H1 (cell line): ENCODE measurements around the gene POGLUT2. TPM values are rescaled to one million over a fixed set of nuclear protein-coding genes. Genes with fewer than 3 reads are reported as not detected.

Experiments used
- CTCF ChIA-PET: fragments of 300-600 bp; sonication (Branson Sonifier 250); formaldehyde crosslinking; loops from one replicate; lab custom pipeline; 2021; ENCODE audit not compliant: partially characterized antibody; lab: Charles Lee
- POLR2A ChIA-PET: fragments of 300-600 bp; sonication (Branson Sonifier 250); formaldehyde crosslinking; loops from one replicate; lab custom pipeline; 2021; ENCODE audit warnings: inconsistent platforms; ENCODE audit not compliant: partially characterized antibody; lab: Charles Lee
- DNase-seq, 2 experiments: peaks; one replicate each; pipeline versions ENCODE4 v3.0.0 to v3.0.0-alpha.2; 2010 to 2022; ENCODE audit warnings: low spot score in 2 of 2, low read depth in 1 of 2, mixed read lengths in 1 of 2
- FAIRE-seq: peaks from 2 replicates; lab custom pipeline; 2011; peaks lifted over from hg19 to GRCh38; lab: Jason Lieb, UNC
- H2AFZ ChIP-seq: 2 replicates; pipeline ENCODE4 v1.8.1; 2012; ENCODE audit warnings: low read length, inconsistent platforms
- H2AK5ac ChIP-seq: 2 replicates; pipeline ENCODE4 v1.6.1; 2013; ENCODE audit warnings: low read depth, low read length
- H2BK120ac ChIP-seq: replicated peaks from 2 replicates; pipeline ENCODE3; 2013; ENCODE audit warnings: low read depth, low read length, inconsistent platforms
- H2BK12ac ChIP-seq: 2 replicates; pipeline ENCODE4 v1.6.1; 2013; ENCODE audit warnings: low read depth, low read length
- H2BK15ac ChIP-seq: 2 replicates; pipeline ENCODE4 v1.6.1; 2013; ENCODE audit warnings: low read length
- H2BK20ac ChIP-seq: 2 replicates; pipeline ENCODE4 v1.6.1; 2013; ENCODE audit warnings: low read length
- H2BK5ac ChIP-seq: 2 replicates; pipeline ENCODE4 v1.6.1; 2013; ENCODE audit warnings: low read depth, low read length
- H3K14ac ChIP-seq: 2 replicates; pipeline ENCODE4 v1.6.1; 2013; ENCODE audit warnings: inconsistent platforms; ENCODE audit not compliant: insufficient read length
- H3K18ac ChIP-seq: 2 replicates; pipeline ENCODE4 v1.6.1; 2013; ENCODE audit warnings: low read length; ENCODE audit errors: extremely low read depth
- H3K23ac ChIP-seq: 2 replicates; pipeline ENCODE4 v1.6.1; 2013; ENCODE audit warnings: inconsistent platforms; ENCODE audit not compliant: insufficient read length
- H3K23me2 ChIP-seq: 2 replicates; pipeline ENCODE4 v1.6.1; 2013; ENCODE audit warnings: low read depth, low read length
- H3K27ac ChIP-seq: 2 replicates; pipeline ENCODE4 v1.6.1; 2011; ENCODE audit warnings: low read depth, low read length, inconsistent platforms
- H3K27me3 ChIP-seq, 4 experiments: replicated peaks in 1 of 4; 1 replicate in 1 of 4; 2 replicates in 3 of 4; pipeline versions ENCODE4 v1.6.1 to v1.8.1; 2011 to 2013; ENCODE audit warnings: low read length in 3 of 4, mild to moderate bottlenecking in 3 of 4, inconsistent platforms in 2 of 4, mixed read lengths in 2 of 4, moderate library complexity in 1 of 4; ENCODE audit not compliant: control insufficient read depth in 3 of 4, insufficient read depth in 3 of 4; ENCODE audit errors: extremely low read depth in 1 of 4
- H3K36me3 ChIP-seq, 4 experiments: 2 replicates each; pipeline versions ENCODE4 v1.6.1 to v1.8.1; 2011 to 2013; ENCODE audit warnings: mild to moderate bottlenecking in 4 of 4, low read length in 3 of 4, moderate library complexity in 2 of 4, control low read depth in 1 of 4, inconsistent platforms in 1 of 4; ENCODE audit not compliant: insufficient read depth in 4 of 4, control insufficient read depth in 2 of 4
- H3K4ac ChIP-seq: replicated peaks from 2 replicates; pipeline ENCODE3; 2013; ENCODE audit warnings: low read length, low read depth, mixed read lengths, inconsistent platforms; ENCODE audit not compliant: insufficient read length
- H3K4me1 ChIP-seq, 4 experiments: replicated peaks in 1 of 4; 1 replicate in 1 of 4; 2 replicates in 3 of 4; pipeline versions ENCODE4 v1.6.1 to v1.8.1; 2011 to 2013; ENCODE audit warnings: low read length in 3 of 4, inconsistent platforms in 2 of 4, mixed read lengths in 1 of 4; ENCODE audit not compliant: insufficient read depth in 4 of 4, control insufficient read depth in 3 of 4
- H3K4me2 ChIP-seq, 2 experiments: 2 replicates each; pipeline versions ENCODE4 v1.6.1 to v1.8.1; 2011 to 2013; ENCODE audit warnings: low read depth in 2 of 2, low read length in 2 of 2, control low read depth in 1 of 2, inconsistent platforms in 1 of 2, mild to moderate bottlenecking in 1 of 2; ENCODE audit not compliant: insufficient read depth in 1 of 2
- H3K4me3 ChIP-seq, 4 experiments: fragments of 200-600, 300-600 bp in 1 of 4; sonication (generic), shearing (Covaris generic), sonication (Bioruptor Twin) in 1 of 4; 2 replicates each; pipeline versions ENCODE4 v1.5.1 to v1.8.1; 2011 to 2016; ENCODE audit warnings: low read length in 4 of 4, low read depth in 3 of 4, control low read depth in 2 of 4, inconsistent platforms in 2 of 4, mild to moderate bottlenecking in 2 of 4, mixed read lengths in 1 of 4, moderate library complexity in 1 of 4; ENCODE audit not compliant: insufficient read depth in 2 of 4; ENCODE audit errors: extremely low read depth in 1 of 4
- H3K56ac ChIP-seq: replicated peaks from 2 replicates; pipeline ENCODE3; 2013; ENCODE audit warnings: low read depth, mild to moderate bottlenecking, mixed read lengths, low read length, inconsistent platforms; ENCODE audit not compliant: insufficient read length
- H3K79me1 ChIP-seq: 2 replicates; pipeline ENCODE4 v1.6.1; 2013; ENCODE audit warnings: low read depth, low read length, control low read depth
- H3K79me2 ChIP-seq, 2 experiments: 2 replicates each; pipeline versions ENCODE4 v1.6.1 to v1.8.1; 2012 to 2013; ENCODE audit warnings: low read length in 2 of 2, mild to moderate bottlenecking in 2 of 2, inconsistent platforms in 1 of 2; ENCODE audit not compliant: insufficient read depth in 2 of 2, control insufficient read depth in 1 of 2
- H3K9ac ChIP-seq, 4 experiments: replicated peaks in 1 of 4; 1 replicate in 1 of 4; 2 replicates in 3 of 4; pipeline versions ENCODE4 v1.6.1 to v1.8.1; 2011 to 2013; ENCODE audit warnings: low read depth in 3 of 4, low read length in 3 of 4, control low read depth in 2 of 4, mild to moderate bottlenecking in 2 of 4, moderate library complexity in 2 of 4, inconsistent platforms in 1 of 4; ENCODE audit errors: extremely low read depth in 1 of 4
- H3K9me3 ChIP-seq, 2 experiments: 2 replicates each; pipeline versions ENCODE4 v1.6.1 to v1.8.1; 2012 to 2013; ENCODE audit warnings: mild to moderate bottlenecking in 2 of 2, moderate library complexity in 2 of 2, control low read depth in 1 of 2, inconsistent platforms in 1 of 2, low read depth in 1 of 2, low read length in 1 of 2, mixed read lengths in 1 of 2; ENCODE audit not compliant: insufficient read depth in 2 of 2
- H4K20me1 ChIP-seq, 2 experiments: replicated peaks in 1 of 2; 2 replicates each; pipeline versions ENCODE3 to v1.8.1; 2011 to 2013; ENCODE audit warnings: inconsistent platforms in 2 of 2, low read length in 2 of 2, mild to moderate bottlenecking in 1 of 2; ENCODE audit not compliant: insufficient read depth in 2 of 2, control insufficient read depth in 1 of 2
- H4K5ac ChIP-seq: 2 replicates; pipeline ENCODE4 v1.6.1; 2013; ENCODE audit warnings: low read length, low read depth, mixed read lengths, inconsistent platforms; ENCODE audit not compliant: insufficient read length
- H4K8ac ChIP-seq: 2 replicates; pipeline ENCODE4 v1.8.0; 2013; ENCODE audit warnings: mild to moderate bottlenecking, moderate library complexity, low read length, inconsistent platforms; ENCODE audit not compliant: insufficient read depth; ENCODE audit errors: extremely low read depth
- H4K91ac ChIP-seq: replicated peaks from 2 replicates; pipeline ENCODE3; 2013; ENCODE audit warnings: low read length, mixed read lengths, inconsistent platforms; ENCODE audit not compliant: insufficient read length
- BACH1 ChIP-seq: IDR thresholded peaks from 2 replicates; pipeline ENCODE4 v1.6.1; 2012; ENCODE audit warnings: low read length, improper control_type of control experiment
- HDAC2 ChIP-seq, 2 experiments: fragments of 300-600 bp in 1 of 2; sonication (generic) in 1 of 2; IDR thresholded peaks; 2 replicates each; pipeline ENCODE4 v1.6.1; 2011 to 2012; ENCODE audit warnings: low read depth in 2 of 2, low read length in 2 of 2, mild to moderate bottlenecking in 2 of 2, moderate library complexity in 2 of 2, borderline replicate concordance in 1 of 2, inconsistent platforms in 1 of 2
- PHF8 ChIP-seq: fragments of 200-600 bp; sonication (generic); conservative IDR thresholded peaks from 2 replicates; pipeline ENCODE4 v1.7.1; 2012; ENCODE audit warnings: low read depth, mild to moderate bottlenecking, inconsistent platforms, low read length, moderate library complexity
- POU5F1 ChIP-seq: IDR thresholded peaks from 2 replicates; pipeline ENCODE4 v1.6.1; 2011; ENCODE audit warnings: low read depth, mild to moderate bottlenecking, low read length, moderate library complexity
- RNF2 ChIP-seq: fragments of 200-900, 300-1000 bp; sonication (generic); IDR thresholded peaks from 2 replicates; pipeline ENCODE4 v1.7.1; 2016; ENCODE audit warnings: borderline replicate concordance, low read depth, mild to moderate bottlenecking, antibody characterized with exemption, low read length; ENCODE audit not compliant: poor library complexity, severe bottlenecking; ENCODE audit errors: missing control alignments
- TAF7 ChIP-seq: optimal IDR thresholded peaks from 2 replicates; pipeline ENCODE3; 2011; ENCODE audit warnings: low read depth, mild to moderate bottlenecking, inconsistent platforms, low read length, moderate library complexity, borderline replicate concordance
- YY1 ChIP-seq: IDR thresholded peaks from 2 replicates; pipeline ENCODE4 v1.6.1; 2011; ENCODE audit warnings: low read depth, mild to moderate bottlenecking, low read length
- WGBS, 2 experiments: shearing (Covaris generic) in 1 of 2; methylation state at CpG; one replicate each; pipeline versions ENCODE4 v1.1.6 to v1.1.7; 2013 to 2015; ENCODE audit warnings: low lambda C conversion rate in 2 of 2, mixed read lengths in 2 of 2, inconsistent platforms in 1 of 2, low coverage in 1 of 2, missing lambda C conversion rate in 1 of 2; ENCODE audit not compliant: insufficient replicate concordance in 2 of 2, insufficient coverage in 1 of 2, insufficient read length in 1 of 2; ENCODE audit errors: extremely low coverage in 1 of 2, missing lambda C conversion rate in 1 of 2; 5-methylcytosine and 5-hydroxymethylcytosine counted together
- polyA plus RNA-seq, 7 experiments: library from polyadenylated mRNA; depleted of rRNA in 3 of 7; stranded (reverse) in 5 of 7; unstranded in 2 of 7; fragments of >200 nt in 5 of 7; fragments of 200-250 nt in 2 of 7; gene quantifications; 1 replicate in 5 of 7; 2 replicates in 1 of 7; 4 replicates in 1 of 7; pipeline versions ENCODE4 v1.2.1 to v1.2.3, GENCODE V29; 2011 to 2013; ENCODE audit warnings: missing spikeins in 2 of 7, mixed read lengths in 2 of 7
- total RNA-seq: library from RNA; stranded (reverse); fragmentation: NEBNext Ultra II Directional; extraction: Animal tissue kit (Norgen Biotek cat#: 25700); gene quantifications from 2 replicates; pipeline ENCODE4 v1.2.1, GENCODE V29; 2021
- TF ChIP-seq, protein P1 (sequence below), 3 experiments: IDR thresholded peaks; 1 replicate in 2 of 3; 2 replicates in 1 of 3; pipeline versions ENCODE4 v1.5.1 to v1.6.1; 2011; ENCODE audit warnings: low read length in 3 of 3, mild to moderate bottlenecking in 3 of 3, inconsistent platforms in 2 of 3, low read depth in 1 of 3, moderate library complexity in 1 of 3; ENCODE audit not compliant: insufficient read depth in 1 of 3; ENCODE audit errors: control extremely low read depth in 1 of 3
- TF ChIP-seq, protein P2 (sequence below): IDR thresholded peaks from 2 replicates; pipeline ENCODE4 v1.6.1; 2012; ENCODE audit warnings: low read length, inconsistent platforms

Gene POGLUT2
- total and polyA plus RNA-seq, 2 of the 8 experiments (the other 6 are each of a cell fraction or from before 2014, with no cell fraction given): 9.9 to 22.3 TPM

DNA sequence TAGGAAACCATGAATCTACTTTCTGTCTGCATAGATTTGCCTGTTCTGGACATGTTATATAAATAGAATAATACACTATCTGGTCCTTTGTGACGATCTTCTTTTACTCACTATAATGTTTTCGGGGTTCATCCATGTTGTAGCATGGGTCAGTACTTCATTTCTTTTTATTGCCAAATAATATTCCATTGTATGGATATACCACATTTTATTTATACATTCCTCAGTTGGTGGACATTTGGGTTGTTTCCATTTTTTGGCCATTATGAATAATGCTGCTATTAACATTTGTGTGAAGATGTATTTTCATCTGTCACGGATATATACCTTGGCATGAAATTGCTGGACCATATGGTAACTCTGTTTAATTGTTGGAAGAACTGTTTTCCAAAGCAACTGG is 6.9 kb upstream of the POGLUT2 start:
- no peak for DNase-seq
- H2AK5ac ChIP-seq: no peak overlapping the region
- TF ChIP-seq POU5F1 (no peak), RNF2 (no peak), HDAC2 (IDR thresholded peaks at IDR 0.05; ENCODE audit: borderline replicate concordance in 1 of 2, low read depth in 2 of 2, low read length in 2 of 2) (no peak), PHF8 (no peak), YY1 (no peak), BACH1 (no peak), TAF7 (no peak)
- TF ChIP-seq, protein P1, sequence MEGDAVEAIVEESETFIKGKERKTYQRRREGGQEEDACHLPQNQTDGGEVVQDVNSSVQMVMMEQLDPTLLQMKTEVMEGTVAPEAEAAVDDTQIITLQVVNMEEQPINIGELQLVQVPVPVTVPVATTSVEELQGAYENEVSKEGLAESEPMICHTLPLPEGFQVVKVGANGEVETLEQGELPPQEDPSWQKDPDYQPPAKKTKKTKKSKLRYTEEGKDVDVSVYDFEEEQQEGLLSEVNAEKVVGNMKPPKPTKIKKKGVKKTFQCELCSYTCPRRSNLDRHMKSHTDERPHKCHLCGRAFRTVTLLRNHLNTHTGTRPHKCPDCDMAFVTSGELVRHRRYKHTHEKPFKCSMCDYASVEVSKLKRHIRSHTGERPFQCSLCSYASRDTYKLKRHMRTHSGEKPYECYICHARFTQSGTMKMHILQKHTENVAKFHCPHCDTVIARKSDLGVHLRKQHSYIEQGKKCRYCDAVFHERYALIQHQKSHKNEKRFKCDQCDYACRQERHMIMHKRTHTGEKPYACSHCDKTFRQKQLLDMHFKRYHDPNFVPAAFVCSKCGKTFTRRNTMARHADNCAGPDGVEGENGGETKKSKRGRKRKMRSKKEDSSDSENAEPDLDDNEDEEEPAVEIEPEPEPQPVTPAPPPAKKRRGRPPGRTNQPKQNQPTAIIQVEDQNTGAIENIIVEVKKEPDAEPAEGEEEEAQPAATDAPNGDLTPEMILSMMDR (IDR thresholded peaks at IDR 0.05; ENCODE audit: control extremely low read depth in 1 of 3, insufficient read depth in 1 of 3, low read depth in 1 of 3, low read length in 3 of 3): no peak
- TF ChIP-seq, protein P2, sequence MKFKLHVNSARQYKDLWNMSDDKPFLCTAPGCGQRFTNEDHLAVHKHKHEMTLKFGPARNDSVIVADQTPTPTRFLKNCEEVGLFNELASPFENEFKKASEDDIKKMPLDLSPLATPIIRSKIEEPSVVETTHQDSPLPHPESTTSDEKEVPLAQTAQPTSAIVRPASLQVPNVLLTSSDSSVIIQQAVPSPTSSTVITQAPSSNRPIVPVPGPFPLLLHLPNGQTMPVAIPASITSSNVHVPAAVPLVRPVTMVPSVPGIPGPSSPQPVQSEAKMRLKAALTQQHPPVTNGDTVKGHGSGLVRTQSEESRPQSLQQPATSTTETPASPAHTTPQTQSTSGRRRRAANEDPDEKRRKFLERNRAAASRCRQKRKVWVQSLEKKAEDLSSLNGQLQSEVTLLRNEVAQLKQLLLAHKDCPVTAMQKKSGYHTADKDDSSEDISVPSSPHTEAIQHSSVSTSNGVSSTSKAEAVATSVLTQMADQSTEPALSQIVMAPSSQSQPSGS: no peak

More for the DNA sequence above, 6.9 kb upstream of the POGLUT2 start:
- no peaks in the 10 kb centered on the region for H3K79me2 ChIP-seq
- no peak for FAIRE-seq
- no peak overlapping the region for H3K9ac ChIP-seq
- WGBS, 2 experiments: 93% methylated on average over 3 of the region's 3 CpGs; no CpG with 5 or more reads in 1 of the 2 experiments
- no peak overlapping the region for H2BK120ac ChIP-seq
- H2BK12ac ChIP-seq: no peak overlapping the region
- peaks cover under 1% of the 10 kb centered on the region; the same call in 1 of the 2 replicates for H3K23me2 ChIP-seq
- H3K56ac ChIP-seq: no peak overlapping the region
- no peak overlapping the region for H4K8ac ChIP-seq
- H3K4me1 ChIP-seq: no peaks in the 10 kb centered on the region
- H3K36me3 ChIP-seq: no peaks in the 10 kb centered on the region
- CTCF ChIA-PET: no interaction called here
- H2AFZ ChIP-seq: no peak overlapping the region
- no peaks in the 10 kb centered on the region for H3K9me3 ChIP-seq
- H2BK15ac ChIP-seq: no peak overlapping the region
- H2BK20ac ChIP-seq: no peak overlapping the region
- no peak overlapping the region for H3K4me2 ChIP-seq
- H4K20me1 ChIP-seq: no peaks in the 10 kb centered on the region
- no peak overlapping the region for H3K14ac ChIP-seq
- H3K27me3 ChIP-seq: peaks cover 0 to 2% (median under 1%) of the 10 kb centered on the region in 4 experiments; a peak in 2 of 7 replicates
- H4K5ac ChIP-seq: no peak overlapping the region
- H3K18ac ChIP-seq: no peak overlapping the region
- no peak overlapping the region for H3K27ac ChIP-seq
- no peak overlapping the region for H4K91ac ChIP-seq
- no peak overlapping the region for H3K4ac ChIP-seq
- no peak overlapping the region for H3K4me3 ChIP-seq
- H3K23ac ChIP-seq: no peak overlapping the region
- H2BK5ac ChIP-seq: no peak overlapping the region
- POLR2A ChIA-PET: no interaction called here
- no peaks in the 10 kb centered on the region for H3K79me1 ChIP-seq
